HEK293 (cell line): Measurements from ENCODE around the gene RGL3.

Experiments used
- CTCF ChIA-PET: fragments of 350-600 bp; formaldehyde crosslinking; extraction: SDS; loops from one replicate; lab custom pipeline; 2021; ENCODE audit warnings: antibody characterized with exemption; lab: Yijun Ruan, JAX
- POLR2A ChIA-PET: fragments of 300-600 bp; formaldehyde crosslinking; extraction: SDS; loops from one replicate; lab custom pipeline; 2020; ENCODE audit warnings: antibody characterized with exemption, inconsistent platforms; lab: Yijun Ruan, JAX
- H3K27ac ChIP-seq: fragments of 200-500 bp; sonication (Bioruptor generic); 2 replicates; pipeline ENCODE4 v1.5.1; 2014; ENCODE audit warnings: low read depth, low read length, control low read depth, inconsistent platforms; ENCODE audit errors: extremely low read depth
- H3K36me3 ChIP-seq, 2 experiments: fragments of 200-500 bp in 1 of 2; sonication (Bioruptor generic) in 1 of 2; 1 replicate in 1 of 2; 2 replicates in 1 of 2; pipeline ENCODE4 v1.5.1; 2014 to 2017; ENCODE audit warnings: inconsistent platforms in 2 of 2, low read length in 2 of 2; ENCODE audit not compliant: control insufficient read depth in 2 of 2, insufficient read depth in 1 of 2
- H3K4me1 ChIP-seq: fragments of 200-500 bp; sonication (Bioruptor generic); 2 replicates; pipeline ENCODE4 v1.5.1; 2014; ENCODE audit warnings: mild to moderate bottlenecking, low read length, inconsistent platforms; ENCODE audit not compliant: control insufficient read depth, insufficient read depth
- H3K4me3 ChIP-seq: 2 replicates; pipeline ENCODE4 v1.5.1; 2011; ENCODE audit warnings: low read depth, mild to moderate bottlenecking, control low read depth, low read length, moderate library complexity
- H3K9me3 ChIP-seq: fragments of 200-500 bp; sonication (Bioruptor generic); 2 replicates; pipeline ENCODE4 v1.5.1; 2014; ENCODE audit warnings: low read depth, low read length, inconsistent platforms; ENCODE audit not compliant: control insufficient read depth, insufficient read depth
- BCL11A ChIP-seq: fragments of 450-650 bp; formaldehyde crosslinking; IDR thresholded peaks from 2 replicates; pipeline ENCODE4 v1.5.1; 2016; ENCODE audit warnings: low read depth, missing biosample characterization, missing genetic modification characterization
- EGR2 ChIP-seq: fragments of 450-650 bp; formaldehyde crosslinking; IDR thresholded peaks from 2 replicates; pipeline ENCODE4 v1.5.1; 2016; ENCODE audit warnings: low read depth, missing biosample characterization, missing genetic modification characterization
- HOXD13 ChIP-seq: sonication (generic); formaldehyde crosslinking; IDR thresholded peaks from 2 replicates; pipeline ENCODE4 v1.8.0; 2022; ENCODE audit warnings: missing genetic modification reagents, borderline replicate concordance
- REPIN1 ChIP-seq: fragments of 450-650 bp; formaldehyde crosslinking; IDR thresholded peaks from 2 replicates; pipeline ENCODE4 v1.5.1; 2017; ENCODE audit warnings: missing biosample characterization, missing genetic modification characterization, low read depth
- SCRT2 ChIP-seq: fragments of 450-650 bp; formaldehyde crosslinking; IDR thresholded peaks from 2 replicates; pipeline ENCODE4 v1.5.1; 2016; ENCODE audit warnings: missing biosample characterization, missing genetic modification characterization
- ZNF214 ChIP-seq: fragments of 450-650 bp; formaldehyde crosslinking; IDR thresholded peaks from 2 replicates; pipeline ENCODE4 v1.5.1; 2017; ENCODE audit warnings: missing biosample characterization, mild to moderate bottlenecking, missing genetic modification characterization, borderline replicate concordance
- ZNF341 ChIP-seq: fragments of 450-650 bp; formaldehyde crosslinking; IDR thresholded peaks from 2 replicates; pipeline ENCODE4; 2016; ENCODE audit warnings: low read depth, missing biosample characterization, missing genetic modification characterization
- ZNF354C ChIP-seq: fragments of 450-650 bp; formaldehyde crosslinking; IDR thresholded peaks from 2 replicates; pipeline ENCODE4 v1.5.1; 2016; ENCODE audit warnings: missing biosample characterization, missing genetic modification characterization, low read depth, borderline replicate concordance
- ZNF501 ChIP-seq: fragments of 450-650 bp; formaldehyde crosslinking; IDR thresholded peaks from 2 replicates; pipeline ENCODE4 v1.5.1; 2016; ENCODE audit warnings: missing biosample characterization, missing genetic modification characterization
- ZNF560 ChIP-seq: fragments of 450-650 bp; formaldehyde crosslinking; IDR thresholded peaks from 2 replicates; pipeline ENCODE4 v1.5.1; 2017; ENCODE audit warnings: missing biosample characterization, missing genetic modification characterization, borderline replicate concordance
- ZNF600 ChIP-seq: fragments of 450-650 bp; formaldehyde crosslinking; IDR thresholded peaks from 2 replicates; pipeline ENCODE4 v1.5.1; 2016; ENCODE audit warnings: missing biosample characterization, missing genetic modification characterization
- ZNF629 ChIP-seq: fragments of 450-650 bp; formaldehyde crosslinking; IDR thresholded peaks from 2 replicates; pipeline ENCODE4 v1.5.1; 2017; ENCODE audit warnings: missing biosample characterization, missing genetic modification characterization
- ZNF660 ChIP-seq: fragments of 450-650 bp; IDR thresholded peaks from 2 replicates; pipeline ENCODE4 v1.5.1; 2018; ENCODE audit warnings: missing biosample characterization, mild to moderate bottlenecking, missing genetic modification characterization
- ZNF670 ChIP-seq: fragments of 450-650 bp; formaldehyde crosslinking; IDR thresholded peaks from 2 replicates; pipeline ENCODE4 v1.5.1; 2016; ENCODE audit warnings: missing biosample characterization, missing genetic modification characterization, low read depth
- ZNF785 ChIP-seq: fragments of 450-650 bp; formaldehyde crosslinking; IDR thresholded peaks from 2 replicates; pipeline ENCODE4 v1.5.1; 2016; ENCODE audit warnings: missing biosample characterization, missing genetic modification characterization
- TF ChIP-seq, protein P1 (sequence below): fragments of 450-650 bp; formaldehyde crosslinking; IDR thresholded peaks from 2 replicates; pipeline ENCODE4 v1.5.1; 2016; ENCODE audit warnings: missing biosample characterization, missing genetic modification characterization
- TF ChIP-seq, protein P2 (sequence below): fragments of 450-650 bp; formaldehyde crosslinking; conservative IDR thresholded peaks from 2 replicates; pipeline ENCODE4 v1.5.1; 2016; ENCODE audit warnings: low read depth, missing biosample characterization, missing genetic modification characterization
- TF ChIP-seq, protein P3 (sequence below): fragments of 450-650 bp; formaldehyde crosslinking; conservative IDR thresholded peaks from 2 replicates; pipeline ENCODE4 v1.5.1; 2016; ENCODE audit warnings: low read depth, missing biosample characterization, missing genetic modification characterization
- TF ChIP-seq, protein P4 (sequence below): fragments of 450-650 bp; formaldehyde crosslinking; IDR thresholded peaks from 2 replicates; pipeline ENCODE4 v1.5.1; 2016; ENCODE audit warnings: missing biosample characterization, missing genetic modification characterization, low read depth

RGL3 gene

DNA sequence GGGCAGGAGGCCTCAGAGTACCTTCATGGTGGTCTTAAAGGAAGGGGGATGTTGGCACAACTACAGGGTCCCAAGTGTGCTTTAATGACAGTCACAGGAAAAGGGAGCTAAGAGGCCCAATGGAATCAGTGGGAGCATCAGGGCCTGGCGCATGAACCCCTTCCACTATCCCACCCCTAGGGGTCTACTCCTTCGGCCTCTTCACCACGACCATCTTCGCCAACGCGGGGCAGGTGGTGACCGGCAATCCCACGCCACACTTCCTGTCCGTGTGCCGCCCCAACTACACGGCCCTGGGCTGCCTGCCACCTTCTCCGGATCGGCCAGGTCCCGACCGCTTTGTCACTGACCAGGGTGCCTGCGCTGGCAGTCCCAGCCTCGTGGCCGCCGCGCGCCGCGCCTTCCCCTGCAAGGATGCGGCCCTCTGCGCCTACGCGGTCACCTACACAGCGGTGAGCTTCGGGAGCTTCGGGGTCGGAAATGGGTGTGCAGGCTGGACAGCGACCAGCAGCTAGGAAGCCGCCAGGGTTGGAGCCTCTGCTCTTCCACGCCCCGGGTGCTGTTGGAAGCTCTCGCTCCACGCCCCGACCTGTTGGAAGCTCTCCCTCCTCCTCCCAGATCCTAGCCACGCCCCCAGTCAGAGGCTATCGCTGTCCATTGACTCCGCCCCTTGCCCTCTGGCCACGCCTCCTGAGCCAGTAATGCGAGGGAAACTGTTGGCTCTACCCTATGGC is 57.9 kb downstream of the RGL3 start:
- H3K9me3 ChIP-seq = no peaks in the 10 kb centered on the region
- peaks cover 0 to 23% of the 10 kb centered on the region in 2 experiments; a peak in 1 of 3 replicates for H3K36me3 ChIP-seq
- no peak overlapping the region for H3K4me3 ChIP-seq
- ChIA-PET POLR2A (interaction anchor here (1.0 to 2.3 kb wide), 2 partner anchors 13 to 67 kb away, joined by 4 to 15 read pairs; partner anchors contain the start of gene SWSAP1), CTCF (interaction anchor here (1.2 kb wide), 1 partner anchor 13 kb away, joined by 3 read pairs; the partner anchor contains the start of gene SWSAP1)
- no peaks in the 10 kb centered on the region for H3K4me1 ChIP-seq
- no peak overlapping the region for H3K27ac ChIP-seq
- peak; percentile 11; the same call in 1 of the 2 replicates for TF ChIP-seq ZNF600
- peak; percentile 59 for TF ChIP-seq SCRT2
- TF ChIP-seq, protein P1, sequence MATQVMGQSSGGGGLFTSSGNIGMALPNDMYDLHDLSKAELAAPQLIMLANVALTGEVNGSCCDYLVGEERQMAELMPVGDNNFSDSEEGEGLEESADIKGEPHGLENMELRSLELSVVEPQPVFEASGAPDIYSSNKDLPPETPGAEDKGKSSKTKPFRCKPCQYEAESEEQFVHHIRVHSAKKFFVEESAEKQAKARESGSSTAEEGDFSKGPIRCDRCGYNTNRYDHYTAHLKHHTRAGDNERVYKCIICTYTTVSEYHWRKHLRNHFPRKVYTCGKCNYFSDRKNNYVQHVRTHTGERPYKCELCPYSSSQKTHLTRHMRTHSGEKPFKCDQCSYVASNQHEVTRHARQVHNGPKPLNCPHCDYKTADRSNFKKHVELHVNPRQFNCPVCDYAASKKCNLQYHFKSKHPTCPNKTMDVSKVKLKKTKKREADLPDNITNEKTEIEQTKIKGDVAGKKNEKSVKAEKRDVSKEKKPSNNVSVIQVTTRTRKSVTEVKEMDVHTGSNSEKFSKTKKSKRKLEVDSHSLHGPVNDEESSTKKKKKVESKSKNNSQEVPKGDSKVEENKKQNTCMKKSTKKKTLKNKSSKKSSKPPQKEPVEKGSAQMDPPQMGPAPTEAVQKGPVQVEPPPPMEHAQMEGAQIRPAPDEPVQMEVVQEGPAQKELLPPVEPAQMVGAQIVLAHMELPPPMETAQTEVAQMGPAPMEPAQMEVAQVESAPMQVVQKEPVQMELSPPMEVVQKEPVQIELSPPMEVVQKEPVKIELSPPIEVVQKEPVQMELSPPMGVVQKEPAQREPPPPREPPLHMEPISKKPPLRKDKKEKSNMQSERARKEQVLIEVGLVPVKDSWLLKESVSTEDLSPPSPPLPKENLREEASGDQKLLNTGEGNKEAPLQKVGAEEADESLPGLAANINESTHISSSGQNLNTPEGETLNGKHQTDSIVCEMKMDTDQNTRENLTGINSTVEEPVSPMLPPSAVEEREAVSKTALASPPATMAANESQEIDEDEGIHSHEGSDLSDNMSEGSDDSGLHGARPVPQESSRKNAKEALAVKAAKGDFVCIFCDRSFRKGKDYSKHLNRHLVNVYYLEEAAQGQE (tag by site-specific recombination) = peak; percentile 90
- TF ChIP-seq ZNF354C (tag by site-specific recombination) = no peak
- TF ChIP-seq BCL11A = no peak
- TF ChIP-seq ZNF341 (tag by site-specific recombination) = peak; percentile 46; the same call in 1 of the 2 replicates

DNA sequence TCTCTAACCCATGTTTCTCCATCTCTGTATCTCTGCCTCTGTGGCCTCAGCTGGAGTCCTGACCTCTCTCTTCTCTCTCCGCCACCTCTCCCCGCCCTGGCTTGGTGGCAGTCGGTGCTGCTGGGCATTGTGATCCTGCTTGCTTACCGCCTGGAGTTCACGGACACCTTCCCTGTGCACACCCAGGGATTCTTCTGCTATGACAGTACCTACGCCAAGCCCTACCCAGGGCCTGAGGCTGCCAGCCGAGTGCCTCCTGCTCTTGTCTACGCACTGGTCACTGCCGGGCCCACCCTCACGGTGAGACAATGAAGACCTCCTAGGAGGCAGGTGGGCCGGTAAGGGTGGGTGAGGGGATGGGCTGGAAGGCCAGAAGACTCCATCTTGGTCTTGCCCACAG is 59.7 kb downstream of the RGL3 start:
- ChIA-PET CTCF (interaction anchor here (0.9 to 1.2 kb wide), 2 partner anchors 21 to 116 kb away, joined by 3 to 4 read pairs; no protein-coding TSS in a partner anchor), POLR2A (no interaction called here)
- Histone ChIP-seq H3K4me1 (no peaks in the 10 kb centered on the region; the same call in 1 of the 2 replicates), H3K9me3 (no peaks in the 10 kb centered on the region), H3K4me3 (no peak overlapping the region), H3K27ac (no peak overlapping the region), H3K36me3 (peaks cover 0 to 5% of the 10 kb centered on the region in 2 experiments; a peak in 1 of 3 replicates)
- no peak for TF ChIP-seq ZNF629 (tag by site-specific recombination)
- TF ChIP-seq ZNF214 = no peak
- TF ChIP-seq, protein P2, sequence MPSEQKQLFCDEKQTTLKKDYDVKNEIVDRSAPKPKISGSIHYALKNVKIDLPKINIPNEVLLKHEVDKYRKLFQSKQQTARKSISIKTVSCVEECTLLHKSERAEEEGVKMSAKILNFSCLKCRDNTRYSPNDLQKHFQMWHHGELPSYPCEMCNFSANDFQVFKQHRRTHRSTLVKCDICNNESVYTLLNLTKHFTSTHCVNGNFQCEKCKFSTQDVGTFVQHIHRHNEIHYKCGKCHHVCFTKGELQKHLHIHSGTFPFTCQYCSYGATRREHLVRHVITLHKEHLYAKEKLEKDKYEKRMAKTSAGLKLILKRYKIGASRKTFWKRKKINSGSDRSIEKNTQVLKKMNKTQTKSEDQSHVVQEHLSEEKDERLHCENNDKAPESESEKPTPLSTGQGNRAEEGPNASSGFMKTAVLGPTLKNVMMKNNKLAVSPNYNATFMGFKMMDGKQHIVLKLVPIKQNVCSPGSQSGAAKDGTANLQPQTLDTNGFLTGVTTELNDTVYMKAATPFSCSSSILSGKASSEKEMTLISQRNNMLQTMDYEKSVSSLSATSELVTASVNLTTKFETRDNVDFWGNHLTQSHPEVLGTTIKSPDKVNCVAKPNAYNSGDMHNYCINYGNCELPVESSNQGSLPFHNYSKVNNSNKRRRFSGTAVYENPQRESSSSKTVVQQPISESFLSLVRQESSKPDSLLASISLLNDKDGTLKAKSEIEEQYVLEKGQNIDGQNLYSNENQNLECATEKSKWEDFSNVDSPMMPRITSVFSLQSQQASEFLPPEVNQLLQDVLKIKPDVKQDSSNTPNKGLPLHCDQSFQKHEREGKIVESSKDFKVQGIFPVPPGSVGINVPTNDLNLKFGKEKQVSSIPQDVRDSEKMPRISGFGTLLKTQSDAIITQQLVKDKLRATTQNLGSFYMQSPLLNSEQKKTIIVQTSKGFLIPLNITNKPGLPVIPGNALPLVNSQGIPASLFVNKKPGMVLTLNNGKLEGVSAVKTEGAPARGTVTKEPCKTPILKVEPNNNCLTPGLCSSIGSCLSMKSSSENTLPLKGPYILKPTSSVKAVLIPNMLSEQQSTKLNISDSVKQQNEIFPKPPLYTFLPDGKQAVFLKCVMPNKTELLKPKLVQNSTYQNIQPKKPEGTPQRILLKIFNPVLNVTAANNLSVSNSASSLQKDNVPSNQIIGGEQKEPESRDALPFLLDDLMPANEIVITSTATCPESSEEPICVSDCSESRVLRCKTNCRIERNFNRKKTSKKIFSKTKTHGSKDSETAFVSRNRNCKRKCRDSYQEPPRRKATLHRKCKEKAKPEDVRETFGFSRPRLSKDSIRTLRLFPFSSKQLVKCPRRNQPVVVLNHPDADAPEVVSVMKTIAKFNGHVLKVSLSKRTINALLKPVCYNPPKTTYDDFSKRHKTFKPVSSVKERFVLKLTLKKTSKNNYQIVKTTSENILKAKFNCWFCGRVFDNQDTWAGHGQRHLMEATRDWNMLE (tag by site-specific recombination) = no peak
- TF ChIP-seq EGR2 (tag by site-specific recombination) = no peak
- TF ChIP-seq HOXD13 (CRISPR knock-in tag) = no peak
- TF ChIP-seq, protein P3, sequence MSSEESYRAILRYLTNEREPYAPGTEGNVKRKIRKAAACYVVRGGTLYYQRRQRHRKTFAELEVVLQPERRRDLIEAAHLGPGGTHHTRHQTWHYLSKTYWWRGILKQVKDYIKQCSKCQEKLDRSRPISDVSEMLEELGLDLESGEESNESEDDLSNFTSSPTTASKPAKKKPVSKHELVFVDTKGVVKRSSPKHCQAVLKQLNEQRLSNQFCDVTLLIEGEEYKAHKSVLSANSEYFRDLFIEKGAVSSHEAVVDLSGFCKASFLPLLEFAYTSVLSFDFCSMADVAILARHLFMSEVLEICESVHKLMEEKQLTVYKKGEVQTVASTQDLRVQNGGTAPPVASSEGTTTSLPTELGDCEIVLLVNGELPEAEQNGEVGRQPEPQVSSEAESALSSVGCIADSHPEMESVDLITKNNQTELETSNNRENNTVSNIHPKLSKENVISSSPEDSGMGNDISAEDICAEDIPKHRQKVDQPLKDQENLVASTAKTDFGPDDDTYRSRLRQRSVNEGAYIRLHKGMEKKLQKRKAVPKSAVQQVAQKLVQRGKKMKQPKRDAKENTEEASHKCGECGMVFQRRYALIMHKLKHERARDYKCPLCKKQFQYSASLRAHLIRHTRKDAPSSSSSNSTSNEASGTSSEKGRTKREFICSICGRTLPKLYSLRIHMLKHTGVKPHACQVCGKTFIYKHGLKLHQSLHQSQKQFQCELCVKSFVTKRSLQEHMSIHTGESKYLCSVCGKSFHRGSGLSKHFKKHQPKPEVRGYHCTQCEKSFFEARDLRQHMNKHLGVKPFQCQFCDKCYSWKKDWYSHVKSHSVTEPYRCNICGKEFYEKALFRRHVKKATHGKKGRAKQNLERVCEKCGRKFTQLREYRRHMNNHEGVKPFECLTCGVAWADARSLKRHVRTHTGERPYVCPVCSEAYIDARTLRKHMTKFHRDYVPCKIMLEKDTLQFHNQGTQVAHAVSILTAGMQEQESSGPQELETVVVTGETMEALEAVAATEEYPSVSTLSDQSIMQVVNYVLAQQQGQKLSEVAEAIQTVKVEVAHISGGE (tag by site-specific recombination) = no peak
- TF ChIP-seq ZNF785 (tag by site-specific recombination) = no peak
- no peak for TF ChIP-seq ZNF660 (tag by site-specific recombination)
- no peak for TF ChIP-seq ZNF560 (tag by site-specific recombination)
- TF ChIP-seq, protein P4, sequence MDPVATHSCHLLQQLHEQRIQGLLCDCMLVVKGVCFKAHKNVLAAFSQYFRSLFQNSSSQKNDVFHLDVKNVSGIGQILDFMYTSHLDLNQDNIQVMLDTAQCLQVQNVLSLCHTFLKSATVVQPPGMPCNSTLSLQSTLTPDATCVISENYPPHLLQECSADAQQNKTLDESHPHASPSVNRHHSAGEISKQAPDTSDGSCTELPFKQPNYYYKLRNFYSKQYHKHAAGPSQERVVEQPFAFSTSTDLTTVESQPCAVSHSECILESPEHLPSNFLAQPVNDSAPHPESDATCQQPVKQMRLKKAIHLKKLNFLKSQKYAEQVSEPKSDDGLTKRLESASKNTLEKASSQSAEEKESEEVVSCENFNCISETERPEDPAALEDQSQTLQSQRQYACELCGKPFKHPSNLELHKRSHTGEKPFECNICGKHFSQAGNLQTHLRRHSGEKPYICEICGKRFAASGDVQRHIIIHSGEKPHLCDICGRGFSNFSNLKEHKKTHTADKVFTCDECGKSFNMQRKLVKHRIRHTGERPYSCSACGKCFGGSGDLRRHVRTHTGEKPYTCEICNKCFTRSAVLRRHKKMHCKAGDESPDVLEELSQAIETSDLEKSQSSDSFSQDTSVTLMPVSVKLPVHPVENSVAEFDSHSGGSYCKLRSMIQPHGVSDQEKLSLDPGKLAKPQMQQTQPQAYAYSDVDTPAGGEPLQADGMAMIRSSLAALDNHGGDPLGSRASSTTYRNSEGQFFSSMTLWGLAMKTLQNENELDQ (tag by site-specific recombination) = no peak
- TF ChIP-seq ZNF670 (tag by site-specific recombination) = no peak
- TF ChIP-seq ZNF501 (tag by site-specific recombination) = no peak
- TF ChIP-seq REPIN1 (tag by site-specific recombination) = no peak
